ENCODE results near the gene SRPK2.

The SRPK2 gene

DNA sequence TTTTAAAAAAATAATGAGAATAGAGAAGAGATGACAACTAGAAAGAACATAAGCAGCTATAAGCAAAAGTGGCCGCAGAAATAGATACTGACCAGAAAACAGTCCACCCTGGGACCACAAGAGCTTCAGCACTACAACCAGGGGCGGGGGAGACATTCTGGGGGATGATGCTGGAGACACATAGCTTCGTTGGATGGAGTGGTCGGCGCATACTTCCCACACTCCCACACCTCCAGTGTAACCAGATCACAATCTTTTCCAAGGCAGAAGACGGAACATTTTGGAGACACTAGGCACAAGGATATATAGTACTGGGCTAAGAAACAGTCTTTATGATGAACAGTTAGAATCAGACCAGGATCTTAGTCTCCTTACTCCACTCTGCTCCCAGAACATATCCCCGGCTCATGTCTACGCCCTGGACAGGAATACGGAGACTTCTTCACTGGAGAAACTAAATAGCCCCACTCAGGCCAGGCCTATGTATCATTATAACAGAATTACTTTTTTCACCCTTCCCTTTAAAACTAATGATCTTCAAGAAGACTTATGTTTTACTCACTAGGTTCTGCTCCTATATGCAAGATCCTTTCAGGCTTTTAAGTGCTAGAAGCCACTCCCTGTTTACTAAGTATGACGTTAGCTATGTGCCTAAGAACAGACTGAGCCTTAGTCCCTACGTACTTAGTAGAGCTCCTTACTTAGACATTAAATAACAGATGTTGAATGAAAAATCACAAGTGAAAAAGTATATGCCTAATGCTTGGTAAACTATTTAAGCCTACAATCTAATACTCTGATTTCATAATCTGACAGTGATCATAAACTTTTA lies 169.6 kb downstream of the SRPK2 start:
- Histone ChIP-seq H3K4me1 (ENCODE audit: control insufficient read depth in 2 of 2, insufficient read depth in 1 of 2, low read depth in 1 of 2, low read length in 2 of 2) (peaks cover 5 to 7% of the 10 kb centered on the region in 2 donors), H3K23ac (ENCODE audit: low read depth, low read length, poor library complexity) (no peak overlapping the region), H2BK12ac (ENCODE audit: low read length) (no peak overlapping the region), H4K91ac (ENCODE audit: low read depth, low read length, poor library complexity) (no peak overlapping the region), H2AFZ (ENCODE audit: low read length) (no peak overlapping the region), H3K27ac (replicated peaks; ENCODE audit: low read length) (no peak overlapping the region), H2BK5ac (ENCODE audit: low read length) (no peak overlapping the region), H2AK5ac (ENCODE audit: low read depth, low read length) (no peak overlapping the region), H3K4ac (ENCODE audit: low read length) (no peak overlapping the region), H3K27me3 (ENCODE audit: control insufficient read depth in 3 of 3, insufficient read depth in 3 of 3, low read depth in 1 of 3, low read length in 3 of 3) (no peaks in the 10 kb centered on the region), H4K8ac (ENCODE audit: low read depth, low read length) (no peak overlapping the region), H3K18ac (ENCODE audit: low read length) (no peak overlapping the region), H3K9me3 (replicated peaks in 1 of 2; ENCODE audit: control insufficient read depth in 2 of 2, insufficient read depth in 1 of 2, low read depth in 1 of 2, low read length in 2 of 2) (no peaks in the 10 kb centered on the region), H3K14ac (ENCODE audit: low read length) (no peak overlapping the region), H3K4me3 (ENCODE audit: low read length in 2 of 2) (no peak overlapping the region), H3K4me2 (ENCODE audit: insufficient read depth, low read length, poor library complexity, severe bottlenecking) (no peak overlapping the region), H2BK15ac (ENCODE audit: low read length) (no peak overlapping the region), H3K9ac (ENCODE audit: low read depth, low read length, poor library complexity) (no peak overlapping the region), H2BK120ac (ENCODE audit: low read depth, low read length) (no peak overlapping the region), H3K79me1 (ENCODE audit: low read depth, low read length) (no peaks in the 10 kb centered on the region), H3K36me3 (replicated peaks in 1 of 2; ENCODE audit: control insufficient read depth in 2 of 2, insufficient read depth in 2 of 2, low read length in 2 of 2) (no peaks in the 10 kb centered on the region)
- WGBS, 2 donors (ENCODE audit: extremely low coverage in 2 of 2, insufficient read length in 2 of 2, insufficient replicate concordance in 1 of 2) = no CpG with 5 or more reads among the region's 11 CpGs
- no peak for DNase-seq (ENCODE audit: low spot score)

DNA sequence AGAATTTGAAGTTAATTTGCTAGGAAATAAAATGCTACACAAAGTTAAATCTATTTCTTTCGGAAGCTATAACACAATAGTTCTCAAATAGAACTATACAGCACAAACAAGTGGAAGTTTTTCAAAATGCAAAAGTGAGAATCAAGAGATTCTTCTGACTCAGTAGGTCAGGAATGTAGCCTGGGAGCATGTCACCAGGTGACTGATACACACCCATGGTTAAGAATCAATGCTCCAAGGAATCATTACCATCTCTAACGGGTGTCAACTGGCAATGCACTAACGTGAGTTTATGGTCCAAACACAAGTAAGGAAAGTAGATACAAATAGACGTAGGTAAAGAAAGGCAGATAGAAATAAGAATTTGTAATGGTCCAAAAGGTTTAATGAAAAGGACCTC lies 170.5 kb downstream of the SRPK2 start:
- Histone ChIP-seq H2AFZ (ENCODE audit: low read length) (no peak overlapping the region), H3K79me1 (ENCODE audit: low read depth, low read length) (no peaks in the 10 kb centered on the region), H3K4me1 (ENCODE audit: control insufficient read depth in 2 of 2, insufficient read depth in 1 of 2, low read depth in 1 of 2, low read length in 2 of 2) (peaks cover 4% of the 10 kb centered on the region in 2 donors), H2AK5ac (ENCODE audit: low read depth, low read length) (no peak overlapping the region), H3K36me3 (replicated peaks in 1 of 2; ENCODE audit: control insufficient read depth in 2 of 2, insufficient read depth in 2 of 2, low read length in 2 of 2) (no peaks in the 10 kb centered on the region), H3K9ac (ENCODE audit: low read depth, low read length, poor library complexity) (no peak overlapping the region), H4K8ac (ENCODE audit: low read depth, low read length) (no peak overlapping the region), H3K23ac (ENCODE audit: low read depth, low read length, poor library complexity) (no peak overlapping the region), H3K27me3 (ENCODE audit: control insufficient read depth in 3 of 3, insufficient read depth in 3 of 3, low read depth in 1 of 3, low read length in 3 of 3) (no peaks in the 10 kb centered on the region), H3K27ac (replicated peaks; ENCODE audit: low read length) (no peak overlapping the region), H2BK12ac (ENCODE audit: low read length) (no peak overlapping the region), H3K4ac (ENCODE audit: low read length) (no peak overlapping the region), H2BK15ac (ENCODE audit: low read length) (no peak overlapping the region), H3K4me2 (ENCODE audit: insufficient read depth, low read length, poor library complexity, severe bottlenecking) (no peak overlapping the region), H3K9me3 (replicated peaks in 1 of 2; ENCODE audit: control insufficient read depth in 2 of 2, insufficient read depth in 1 of 2, low read depth in 1 of 2, low read length in 2 of 2) (no peaks in the 10 kb centered on the region), H3K18ac (ENCODE audit: low read length) (no peak overlapping the region), H3K14ac (ENCODE audit: low read length) (no peak overlapping the region), H2BK120ac (ENCODE audit: low read depth, low read length) (no peak overlapping the region), H3K4me3 (ENCODE audit: low read length in 2 of 2) (no peak overlapping the region), H4K91ac (ENCODE audit: low read depth, low read length, poor library complexity) (no peak overlapping the region), H2BK5ac (ENCODE audit: low read length) (no peak overlapping the region)
- DNase-seq (ENCODE audit: low spot score) = no peak
- WGBS, 2 donors (ENCODE audit: extremely low coverage in 2 of 2, insufficient read length in 2 of 2, insufficient replicate concordance in 1 of 2) = no CpG with 5 or more reads among the region's 4 CpGs

- no peak overlapping the region for H2BK12ac ChIP-seq (ENCODE audit: low read length)
- H3K23ac ChIP-seq (ENCODE audit: low read depth, low read length, poor library complexity) = no peak overlapping the region
- no peak overlapping the region for H2BK15ac ChIP-seq (ENCODE audit: low read length)
- no peak overlapping the region for H4K91ac ChIP-seq (ENCODE audit: low read depth, low read length, poor library complexity)
- no peak overlapping the region for H3K18ac ChIP-seq (ENCODE audit: low read length)
- H3K14ac ChIP-seq (ENCODE audit: low read length) = no peak overlapping the region
- no peak overlapping the region for H3K4ac ChIP-seq (ENCODE audit: low read length)
- no CpG with 5 or more reads among the region's 3 CpGs for WGBS, 2 donors (ENCODE audit: extremely low coverage in 2 of 2, insufficient read length in 2 of 2, insufficient replicate concordance in 1 of 2)
- no peak overlapping the region for H2BK5ac ChIP-seq (ENCODE audit: low read length)
- H3K4me2 ChIP-seq (ENCODE audit: insufficient read depth, low read length, poor library complexity, severe bottlenecking) = no peak overlapping the region
- H3K36me3 ChIP-seq (replicated peaks in 1 of 2; ENCODE audit: control insufficient read depth in 2 of 2, insufficient read depth in 2 of 2, low read length in 2 of 2) = no peaks in the 10 kb centered on the region
- no peaks in the 10 kb centered on the region for H3K27me3 ChIP-seq (ENCODE audit: control insufficient read depth in 3 of 3, insufficient read depth in 3 of 3, low read depth in 1 of 3, low read length in 3 of 3)
- no peak overlapping the region for H3K9ac ChIP-seq (ENCODE audit: low read depth, low read length, poor library complexity)
- H3K9me3 ChIP-seq (replicated peaks in 1 of 2; ENCODE audit: control insufficient read depth in 2 of 2, insufficient read depth in 1 of 2, low read depth in 1 of 2, low read length in 2 of 2) = peaks cover 3 to 6% of the 10 kb centered on the region in 2 donors
- no peak overlapping the region for H2BK120ac ChIP-seq (ENCODE audit: low read depth, low read length)
- H3K79me1 ChIP-seq (ENCODE audit: low read depth, low read length) = no peaks in the 10 kb centered on the region
- H2AFZ ChIP-seq (ENCODE audit: low read length) = no peak overlapping the region
- DNase-seq (ENCODE audit: low spot score) = no peak
- no peak overlapping the region for H4K8ac ChIP-seq (ENCODE audit: low read depth, low read length)
- H3K27ac ChIP-seq (replicated peaks; ENCODE audit: low read length) = no peak overlapping the region
- H2AK5ac ChIP-seq (ENCODE audit: low read depth, low read length) = no peak overlapping the region
- no peak overlapping the region for H3K4me3 ChIP-seq (ENCODE audit: low read length in 2 of 2)
- no peaks in the 10 kb centered on the region for H3K4me1 ChIP-seq (ENCODE audit: control insufficient read depth in 2 of 2, insufficient read depth in 1 of 2, low read depth in 1 of 2, low read length in 2 of 2)
Observed at GRCh38 chr7:105216786-105217185, 171.9 kb downstream of the SRPK2 start.

- H2AK5ac ChIP-seq (ENCODE audit: low read depth, low read length) = no peak overlapping the region
- no peak for DNase-seq (ENCODE audit: low spot score)
- H3K23ac ChIP-seq (ENCODE audit: low read depth, low read length, poor library complexity) = no peak overlapping the region
Observed at GRCh38 chr7:105215821-105216220, 172.9 kb downstream of the SRPK2 start.

More at GRCh38 chr7:105215821-105216220, 172.9 kb downstream of the SRPK2 start:
- no peak overlapping the region for H3K18ac ChIP-seq (ENCODE audit: low read length)
- no peak overlapping the region for H3K9ac ChIP-seq (ENCODE audit: low read depth, low read length, poor library complexity)
- H3K27ac ChIP-seq (replicated peaks; ENCODE audit: low read length) = no peak overlapping the region
- H2AFZ ChIP-seq (ENCODE audit: low read length) = no peak overlapping the region
- no peak overlapping the region for H3K4me3 ChIP-seq (ENCODE audit: low read length in 2 of 2)
- H3K79me1 ChIP-seq (ENCODE audit: low read depth, low read length) = no peaks in the 10 kb centered on the region
- no peak overlapping the region for H3K4me2 ChIP-seq (ENCODE audit: insufficient read depth, low read length, poor library complexity, severe bottlenecking)
- H3K14ac ChIP-seq (ENCODE audit: low read length) = no peak overlapping the region
- H3K4me1 ChIP-seq (ENCODE audit: control insufficient read depth in 2 of 2, insufficient read depth in 1 of 2, low read depth in 1 of 2, low read length in 2 of 2) = peaks cover 0 to 2% of the 10 kb centered on the region in 2 donors
- no peak overlapping the region for H2BK120ac ChIP-seq (ENCODE audit: low read depth, low read length)
- H4K91ac ChIP-seq (ENCODE audit: low read depth, low read length, poor library complexity) = no peak overlapping the region
- peaks cover 3 to 12% of the 10 kb centered on the region in 2 donors for H3K9me3 ChIP-seq (replicated peaks in 1 of 2; ENCODE audit: control insufficient read depth in 2 of 2, insufficient read depth in 1 of 2, low read depth in 1 of 2, low read length in 2 of 2)
- H2BK15ac ChIP-seq (ENCODE audit: low read length) = no peak overlapping the region
- no peak overlapping the region for H3K4ac ChIP-seq (ENCODE audit: low read length)
- WGBS, 2 donors (ENCODE audit: extremely low coverage in 2 of 2, insufficient read length in 2 of 2, insufficient replicate concordance in 1 of 2) = no CpG with 5 or more reads among the region's 1 CpG
- no peak overlapping the region for H2BK12ac ChIP-seq (ENCODE audit: low read length)
- no peaks in the 10 kb centered on the region for H3K36me3 ChIP-seq (replicated peaks in 1 of 2; ENCODE audit: control insufficient read depth in 2 of 2, insufficient read depth in 2 of 2, low read length in 2 of 2)
- H2BK5ac ChIP-seq (ENCODE audit: low read length) = no peak overlapping the region
- H4K8ac ChIP-seq (ENCODE audit: low read depth, low read length) = no peak overlapping the region
- no peaks in the 10 kb centered on the region for H3K27me3 ChIP-seq (ENCODE audit: control insufficient read depth in 3 of 3, insufficient read depth in 3 of 3, low read depth in 1 of 3, low read length in 3 of 3)

All from neuronal stem cell (in vitro differentiated cells).